ENCODE results near the gene CD300LG.
"Not testable (repeated sequence)": the region's sequence is repeated elsewhere in the genome, so short reads cannot be mapped to it uniquely, and the experiment has no call there.

Gene CD300LG

GRCh38 chr17:43892647-43892952 is 45.6 kb downstream of the CD300LG start:
- CTCF ChIA-PET = interaction anchor here (1.6 to 8.3 kb wide), 4 partner anchors 13 to 46 kb away, joined by 5 to 121 read pairs (median 8); partner anchors contain the start of genes CD300LG and MPP2
- no peak for DNase-seq (ENCODE audit: low read depth, low spot score)
- TF ChIP-seq CTCF (IDR thresholded peaks at IDR 0.05; ENCODE audit: insufficient read depth, low read length, missing control alignments) = no peak
- POLR2A ChIA-PET = no interaction called here
- no peak overlapping the region for H3K4me3 ChIP-seq (ENCODE audit: low read depth, low read length)

- DNase-seq (ENCODE audit: low read depth, low spot score); H3K4me3 ChIP-seq (ENCODE audit: low read depth, low read length); POLR2A ChIA-PET: not testable (repeated sequence)
- CTCF ChIA-PET = interaction anchor here (0.9 to 9.5 kb wide), 2 partner anchors 13 to 16 kb away, joined by 4 to 99 read pairs; partner anchors contain the start of gene MPP2
Measured at GRCh38 chr17:43894494-43894893, 47.5 kb downstream of the CD300LG start.

- CTCF ChIA-PET = interaction anchor here (1.0 to 9.5 kb wide), 4 partner anchors 10 to 51 kb away, joined by 3 to 99 read pairs (median 8); partner anchors contain the start of genes CD300LG and MPP2
- POLR2A ChIA-PET = no interaction called here
- H3K4me3 ChIP-seq (ENCODE audit: low read depth, low read length) = no peak overlapping the region
- DNase-seq (ENCODE audit: low read depth, low spot score) = no peak
- no peak for TF ChIP-seq CTCF (IDR thresholded peaks at IDR 0.05; ENCODE audit: insufficient read depth, low read length, missing control alignments)
Measured at GRCh38 chr17:43897831-43898230, 50.9 kb downstream of the CD300LG start.

- H3K4me3 ChIP-seq (ENCODE audit: low read depth, low read length) = no peak overlapping the region
- no peak for DNase-seq (ENCODE audit: low read depth, low spot score)
- ChIA-PET POLR2A (no interaction called here), CTCF (interaction anchor here (1.0 to 9.5 kb wide), 4 partner anchors 10 to 52 kb away, joined by 3 to 99 read pairs (median 8); partner anchors contain the start of genes CD300LG and MPP2)
- no peak for TF ChIP-seq CTCF (IDR thresholded peaks at IDR 0.05; ENCODE audit: insufficient read depth, low read length, missing control alignments)
Measured at GRCh38 chr17:43898446-43898845, 51.5 kb downstream of the CD300LG start.

GRCh38 chr17:43900183-43900857 is 53.3 kb downstream of the CD300LG start:
- peak overlapping the region; percentile 62 for H3K4me3 ChIP-seq (ENCODE audit: low read depth, low read length)
- ChIA-PET CTCF (interaction anchor here (3.8 to 9.5 kb wide), 2 partner anchors 10 to 21 kb away, joined by 34 to 99 read pairs; no protein-coding TSS in a partner anchor), POLR2A (no interaction called here)
- TF ChIP-seq CTCF (IDR thresholded peaks at IDR 0.05; ENCODE audit: insufficient read depth, low read length, missing control alignments) = no peak
- DNase-seq (ENCODE audit: low read depth, low spot score) = no peak

- H3K4me3 ChIP-seq (ENCODE audit: low read depth, low read length) = peak overlapping the region; percentile 62
- CTCF ChIA-PET = interaction anchor here (0.8 to 9.5 kb wide), 3 partner anchors 9 to 22 kb away, joined by 3 to 99 read pairs (median 34); no protein-coding TSS in a partner anchor
- no peak for DNase-seq (ENCODE audit: low read depth, low spot score)
- no peak for TF ChIP-seq CTCF (IDR thresholded peaks at IDR 0.05; ENCODE audit: insufficient read depth, low read length, missing control alignments)
- POLR2A ChIA-PET = no interaction called here
Measured at GRCh38 chr17:43900858-43901754, 54.1 kb downstream of the CD300LG start.
